ENCODE data around the gene SYF2.
A peak's percentile ranks its signal among the peaks of the same experiment; 100 is the strongest.
"Not testable (repeated sequence)": the region's sequence is repeated elsewhere in the genome, so short reads cannot be mapped to it uniquely, and the experiment has no call there.

SYF2 gene

GRCh38 chr1:25205786-25206185 lies 26.5 kb downstream of the SYF2 start:
- DNase-seq (ENCODE audit: low spot score): no peak

GRCh38 chr1:25204797-25205480 lies 27.4 kb downstream of the SYF2 start:
- peak; percentile 47 for DNase-seq (ENCODE audit: low spot score)

GRCh38 chr1:25201006-25201405 lies 31.3 kb downstream of the SYF2 start:
- no peak for DNase-seq (ENCODE audit: low spot score)

DNA sequence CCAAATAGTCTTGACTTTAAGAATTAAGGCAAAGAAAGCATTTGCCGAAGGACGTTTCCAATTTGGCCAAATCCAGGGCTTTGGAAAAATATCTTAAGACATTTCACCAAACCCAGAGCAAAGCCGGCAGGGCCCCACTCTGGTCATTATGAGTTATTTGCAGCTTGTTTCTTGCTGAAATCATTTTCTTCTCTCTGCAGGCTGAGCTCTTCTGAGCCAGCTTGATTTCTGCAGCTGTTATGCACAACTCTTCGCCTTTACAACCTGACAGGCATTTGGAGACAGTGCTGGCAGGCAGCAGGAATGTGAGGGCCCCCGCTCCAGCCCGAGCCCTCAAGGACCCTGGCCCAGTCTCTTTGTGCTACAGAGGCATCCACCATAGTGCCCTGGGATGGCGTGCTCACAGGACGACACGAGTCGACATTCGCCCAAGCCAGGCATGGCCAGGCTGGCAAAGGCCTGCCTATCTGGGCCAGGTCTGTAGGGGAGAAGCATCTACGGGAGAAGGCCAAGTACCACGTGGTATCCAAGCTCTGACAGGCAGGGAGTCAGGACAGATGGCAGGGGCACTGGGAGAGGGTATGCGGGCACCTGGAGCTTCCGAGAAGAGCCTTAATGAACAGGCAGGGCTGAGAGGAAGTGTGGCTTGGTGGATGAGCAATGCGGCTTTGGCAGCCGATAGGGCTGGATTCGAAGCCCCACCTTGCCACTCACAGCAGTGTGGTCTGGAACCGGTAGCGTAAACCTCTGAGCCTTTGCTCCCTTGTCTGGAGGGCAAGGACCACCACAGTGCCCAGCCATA lies 32.3 kb downstream of the SYF2 start:
- DNase-seq (ENCODE audit: low spot score): no peak

DNA sequence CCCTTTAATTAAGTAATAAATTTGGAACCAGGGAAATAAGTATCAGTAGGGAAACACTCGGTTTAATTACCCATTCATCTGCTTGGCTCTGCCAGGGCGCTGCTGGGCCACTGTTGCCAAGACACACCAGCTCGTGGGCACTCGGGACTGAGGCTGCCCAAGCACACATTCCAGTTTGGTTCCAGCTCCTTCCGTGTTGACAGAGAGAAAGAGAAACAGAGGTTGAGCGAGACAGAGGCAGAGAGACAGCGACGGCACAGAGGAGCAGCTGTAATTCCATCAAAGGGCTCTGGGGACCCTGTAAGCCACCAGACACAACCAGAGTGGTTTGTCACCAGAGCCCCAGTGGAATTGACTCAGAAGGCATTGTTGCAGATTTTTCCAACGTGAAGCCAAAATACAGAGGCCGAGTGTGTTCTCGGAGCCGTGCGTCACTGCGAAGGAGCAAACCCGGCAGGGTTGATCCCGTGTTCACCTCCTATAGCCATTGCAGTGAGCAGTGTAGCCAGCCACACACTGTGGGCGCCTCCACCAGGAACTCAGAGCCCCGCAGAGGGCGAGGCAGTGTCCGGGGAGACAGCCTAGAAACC lies 33.5 kb downstream of the SYF2 start:
- no peak for DNase-seq (ENCODE audit: low spot score)

DNA sequence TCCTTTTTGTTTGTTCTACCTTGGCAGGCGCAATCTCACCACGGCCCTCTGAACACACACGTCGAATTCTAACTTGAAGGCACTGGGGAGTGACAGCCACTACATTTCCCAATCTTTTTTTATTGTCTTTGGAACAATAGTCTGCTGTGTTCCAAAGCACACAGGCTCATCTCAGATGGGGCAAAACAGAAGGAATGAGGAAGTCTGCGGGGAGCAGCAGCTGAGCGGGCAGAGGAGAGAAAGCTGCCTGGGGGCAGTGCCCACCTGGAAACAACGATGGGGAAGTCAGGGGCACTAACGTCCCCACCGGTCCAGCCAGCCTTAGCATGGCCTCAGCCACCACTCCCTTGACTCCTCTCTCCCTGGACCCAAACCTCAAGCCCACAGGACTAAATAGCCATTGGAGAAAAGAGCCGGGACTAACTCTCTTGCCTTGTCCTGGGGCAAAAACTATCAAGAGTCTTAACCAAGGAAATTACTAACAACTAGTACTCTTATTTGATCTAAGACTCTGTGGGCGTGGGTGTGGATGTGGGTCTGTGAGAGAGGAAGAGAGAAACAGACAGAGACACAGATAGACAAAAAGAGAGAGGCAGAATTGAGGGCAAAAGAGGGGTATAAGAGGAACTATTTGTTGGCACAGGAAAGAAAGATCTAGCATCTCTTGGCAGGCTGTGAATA lies 34.2 kb downstream of the SYF2 start:
- DNase-seq (ENCODE audit: low spot score): no peak

DNA sequence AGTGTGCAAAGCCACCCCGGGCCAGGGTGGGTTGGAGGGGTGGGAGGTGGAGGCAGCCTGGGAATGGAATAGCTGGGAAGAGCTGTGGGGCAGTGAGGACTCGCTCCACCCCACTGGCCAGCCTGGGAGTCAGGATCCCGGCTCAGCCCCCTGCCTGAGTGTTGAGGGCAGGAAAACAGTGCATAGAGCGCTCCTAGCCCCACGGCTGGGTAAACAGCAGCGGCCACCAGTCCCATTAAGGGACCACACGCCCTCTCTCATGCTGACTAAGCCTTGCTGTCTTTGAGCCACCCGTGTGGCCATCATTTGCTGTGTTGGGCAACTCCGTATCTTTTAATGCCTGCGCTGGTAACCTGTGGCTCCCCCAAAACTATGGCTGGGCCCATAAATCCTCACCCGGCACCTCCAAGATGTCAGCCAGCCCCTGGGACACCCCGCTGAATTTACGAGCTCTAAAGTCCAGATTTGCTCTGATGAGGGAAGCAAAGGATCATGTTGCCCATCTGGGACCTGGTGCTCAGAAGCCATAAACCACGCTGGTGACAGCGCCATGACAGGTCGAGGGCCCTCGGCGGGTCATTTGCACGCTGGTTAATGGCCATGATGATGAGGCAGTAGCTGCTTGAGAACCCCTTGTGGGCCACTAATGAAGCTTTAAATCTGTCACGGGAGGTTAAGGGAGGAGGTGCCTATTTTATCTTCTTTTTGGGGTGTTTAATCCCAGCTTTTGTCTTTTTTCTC lies 34.9 kb downstream of the SYF2 start:
- no peak for DNase-seq (ENCODE audit: low spot score)

DNA sequence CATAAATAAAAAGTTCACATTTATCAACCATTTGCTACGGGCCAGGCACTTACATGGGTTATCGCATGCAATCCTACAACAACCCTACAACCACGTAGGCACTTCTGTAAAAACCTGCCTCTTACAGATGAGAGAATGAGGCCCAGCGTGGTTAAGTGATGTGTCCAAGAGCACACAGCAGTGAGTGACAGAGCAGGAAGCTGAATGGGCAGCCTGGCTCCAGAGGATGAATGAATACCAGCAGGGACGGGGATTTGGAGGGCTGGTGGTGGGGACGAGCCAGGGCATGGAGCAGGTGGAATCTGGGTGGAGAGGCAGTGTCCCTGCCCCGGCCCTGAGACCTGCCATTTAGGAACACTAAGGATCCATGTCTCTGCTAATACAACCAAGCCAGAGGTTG lies 35.5 kb downstream of the SYF2 start:
- no peak for DNase-seq (ENCODE audit: low spot score)

DNA sequence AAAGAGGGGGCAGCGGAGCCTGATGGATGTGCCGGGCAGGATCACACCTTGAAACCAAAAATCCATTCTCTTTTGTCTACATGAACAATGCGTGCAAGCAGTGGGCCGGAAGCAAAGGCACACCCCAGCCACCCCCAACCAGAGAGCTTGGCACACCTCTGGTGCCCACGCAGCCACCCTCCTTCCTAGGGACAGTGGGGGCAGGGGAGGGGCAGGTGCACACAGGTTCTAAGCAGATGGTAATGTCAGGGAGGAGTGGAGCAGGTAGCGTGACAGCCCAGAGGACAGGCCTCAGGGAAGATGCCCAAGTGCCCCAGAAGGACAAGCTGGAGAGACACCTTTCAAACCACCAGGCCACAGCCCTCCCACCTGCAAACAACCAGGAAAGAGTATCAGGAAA lies 36.5 kb downstream of the SYF2 start:
- no peak for DNase-seq (ENCODE audit: low spot score)

- DNase-seq (ENCODE audit: low spot score): no peak
Observed at GRCh38 chr1:25194572-25195020, 37.7 kb downstream of the SYF2 start.

DNA sequence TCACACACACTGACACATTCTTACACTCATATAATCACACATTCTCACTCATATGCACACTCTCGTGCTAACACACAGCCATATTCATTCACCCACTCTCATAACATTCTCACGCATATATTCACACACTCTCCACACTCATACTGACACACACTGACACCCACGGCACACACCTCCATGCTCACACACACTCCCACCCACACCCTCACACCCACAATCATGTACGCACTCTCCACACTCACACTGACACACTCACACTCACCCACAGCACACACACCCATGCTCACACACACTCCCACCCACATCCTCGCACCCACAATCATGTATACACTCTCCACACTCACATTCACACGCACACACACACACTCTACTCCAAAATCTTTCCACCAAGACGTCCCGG lies 38.2 kb downstream of the SYF2 start:
- DNase-seq (ENCODE audit: low spot score): no peak

DNA sequence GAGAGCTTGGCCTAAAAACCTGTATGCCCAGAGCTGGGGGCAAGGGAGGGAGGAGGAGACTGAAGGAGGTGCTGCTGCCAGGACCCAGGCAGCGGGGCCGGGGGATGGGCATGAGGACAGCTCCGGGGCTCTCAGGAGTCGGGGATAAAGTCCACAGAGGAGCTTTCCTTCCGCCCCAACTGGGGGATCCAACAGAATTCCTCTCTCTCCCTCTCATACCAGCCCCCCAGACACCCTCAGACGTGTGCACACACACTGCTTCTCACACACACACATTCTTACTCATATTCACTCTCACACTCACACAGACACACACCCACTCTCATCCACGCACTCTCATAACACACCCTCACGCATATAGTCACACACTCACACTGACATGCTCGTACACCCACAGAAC lies 39.1 kb downstream of the SYF2 start:
- no peak for DNase-seq (ENCODE audit: low spot score)

DNA sequence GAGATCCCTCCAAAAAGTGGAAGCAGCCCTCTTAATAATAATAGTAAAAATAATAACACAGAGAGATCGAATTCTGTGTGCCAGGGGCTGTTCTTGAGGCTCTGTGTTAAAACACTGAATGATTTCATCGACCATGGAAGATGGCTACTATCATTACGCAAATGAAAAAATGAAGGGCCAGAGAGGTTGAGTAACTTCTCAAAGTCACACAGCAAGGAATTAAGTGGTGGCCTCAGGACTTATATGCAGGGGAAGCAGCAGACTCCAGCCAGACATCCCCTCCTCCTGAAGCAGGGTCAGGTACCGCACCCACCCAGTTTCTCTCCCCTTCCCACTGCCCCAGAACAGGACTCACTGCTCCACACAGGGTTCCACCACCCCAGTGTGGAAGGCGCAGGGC lies 40.1 kb downstream of the SYF2 start:
- no peak for DNase-seq (ENCODE audit: low spot score)

GRCh38 chr1:25190260-25190659 lies 42.0 kb downstream of the SYF2 start:
- no peak for DNase-seq (ENCODE audit: low spot score)

DNA sequence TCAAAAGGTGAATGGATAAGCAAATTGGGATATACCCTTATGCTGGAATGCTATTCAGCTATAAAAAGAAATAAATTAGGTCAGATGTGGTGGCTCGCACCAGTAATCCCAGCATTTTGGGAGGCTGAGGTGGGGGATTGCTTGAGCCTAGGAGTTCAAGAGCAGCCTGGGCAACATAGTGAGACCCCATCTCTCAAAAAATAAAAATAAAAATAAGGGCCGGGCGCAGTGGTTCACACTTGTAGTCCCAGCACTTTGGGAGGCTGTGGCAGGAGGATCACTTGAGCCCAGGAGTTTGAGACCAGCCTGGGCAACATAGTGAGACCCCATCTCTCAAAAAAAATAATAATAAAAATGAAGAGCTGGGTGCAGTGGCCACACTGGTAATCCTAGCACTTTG lies 44.4 kb downstream of the SYF2 start:
- DNase-seq (ENCODE audit: low spot score): not testable (repeated sequence)

- no peak for DNase-seq (ENCODE audit: low spot score)
Observed at GRCh38 chr1:25187077-25187476, 45.2 kb downstream of the SYF2 start.

DNA sequence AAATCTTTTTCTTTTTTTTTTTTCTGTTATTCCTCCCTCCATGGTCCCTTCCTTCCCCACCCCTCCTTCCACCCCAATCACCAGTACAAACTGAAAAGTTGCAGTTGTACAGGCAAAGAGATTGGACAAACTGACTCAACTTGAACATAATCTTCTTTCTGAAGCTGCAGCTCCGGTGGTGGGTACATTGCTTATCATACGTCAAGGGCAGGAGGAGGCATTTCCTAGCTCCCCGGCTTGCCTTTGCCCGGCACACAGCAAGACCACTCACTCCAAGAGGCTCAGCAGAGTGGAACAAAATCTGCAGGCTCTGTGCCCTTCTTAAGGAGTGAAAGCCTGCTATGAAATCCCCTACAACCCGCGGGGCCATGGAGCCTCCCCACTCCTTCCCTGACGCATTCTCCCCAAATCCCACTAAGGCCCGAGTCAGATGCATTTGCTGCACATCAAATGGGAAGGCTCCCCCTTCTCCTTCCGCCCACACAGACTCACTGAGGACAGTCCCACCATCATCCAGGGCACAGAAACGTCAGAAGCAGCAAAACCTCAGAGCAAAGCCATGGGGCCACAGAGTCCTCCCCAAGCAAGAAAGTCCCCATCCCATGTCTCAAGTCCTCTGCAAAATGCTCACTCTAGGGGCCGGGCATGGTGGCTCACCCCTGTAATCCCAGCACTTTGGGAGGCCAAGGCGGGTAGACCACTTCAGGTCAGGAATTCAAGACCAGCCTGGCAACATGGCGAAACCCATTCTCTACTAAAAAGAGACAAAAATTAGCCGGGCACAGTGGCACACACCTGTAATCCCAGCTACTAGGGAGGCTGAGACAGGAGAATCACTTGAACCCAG lies 45.9 kb downstream of the SYF2 start:
- DNase-seq (ENCODE audit: low spot score): no peak

DNA sequence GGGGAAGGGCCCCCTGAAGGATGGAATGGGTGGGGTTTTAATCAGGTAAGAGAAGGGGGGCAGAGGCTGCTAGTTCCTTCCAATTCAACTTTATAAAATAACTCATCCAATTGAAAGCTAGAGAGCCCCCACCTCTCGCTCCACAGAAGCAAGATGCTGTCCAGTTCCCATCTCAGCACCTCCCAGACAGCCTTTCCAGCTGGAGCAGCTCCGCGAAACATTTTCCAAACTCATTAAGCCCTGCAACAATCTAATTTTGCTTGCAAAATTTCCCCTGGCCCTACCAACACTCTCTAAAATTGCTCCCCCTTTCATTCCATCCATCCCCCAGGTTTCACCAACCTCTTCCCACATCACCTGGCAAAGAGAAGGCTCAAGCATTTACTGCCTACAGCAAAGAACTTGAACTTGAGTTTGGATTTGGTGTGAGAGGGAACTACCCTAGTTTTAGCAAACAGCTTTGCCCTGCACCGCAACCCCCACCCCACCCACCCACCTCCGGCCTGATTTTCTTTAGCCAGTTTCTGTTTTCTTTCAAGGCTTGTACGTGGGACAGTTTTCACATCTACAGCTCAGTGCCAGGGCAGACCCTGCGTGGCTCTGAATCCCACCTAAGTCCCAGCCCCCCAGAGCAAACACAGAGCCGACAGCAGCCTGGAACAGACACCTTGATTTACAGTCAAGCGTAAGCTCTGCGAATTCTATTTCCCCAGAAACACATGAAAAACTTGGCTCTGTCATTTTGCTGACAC lies 46.7 kb downstream of the SYF2 start:
- DNase-seq (ENCODE audit: low spot score): no peak

GRCh38 chr1:25184001-25184762 lies 48.1 kb downstream of the SYF2 start:
- DNase-seq (ENCODE audit: low spot score): no peak
